Measurements from ENCODE around the gene FRMPD1.

The FRMPD1 gene

GRCh38 chr9:37784616-37785483 lies 134.1 kb downstream of the FRMPD1 start, which contains the start of gene EXOSC3:
Gene EXOSC3, minus strand, starts transcription at chr9:37785064. Its CDS starts 20 bp downstream, at chr9:37785044.
- DNase-seq (ENCODE audit: low read depth) = peak; percentile 76

GRCh38 chr9:37787059-37787458 lies 136.3 kb downstream of the FRMPD1 start:
- DNase-seq (ENCODE audit: low read depth) = no peak

GRCh38 chr9:37788332-37788731 lies 137.6 kb downstream of the FRMPD1 start:
- no peak for DNase-seq (ENCODE audit: low read depth)

GRCh38 chr9:37790096-37790495 lies 139.3 kb downstream of the FRMPD1 start:
- DNase-seq (ENCODE audit: low read depth) = no peak

GRCh38 chr9:37792122-37792521 lies 141.4 kb downstream of the FRMPD1 start:
- no peak for DNase-seq (ENCODE audit: low read depth)

- DNase-seq (ENCODE audit: low read depth) = no peak
Measured at GRCh38 chr9:37796232-37796631, 145.5 kb downstream of the FRMPD1 start.

Data from stimulated activated CD8-positive, alpha-beta memory T cell treated with anti-CD3 and anti-CD28 coated beads, Interleukin-12 subunit alpha, Interleukin-12 subunit beta, amount 100 ng/mL, for 1 hour (primary cell).